ENCODE data around the gene TIMM44.
A peak's percentile ranks its signal among the peaks of the same experiment; 100 is the strongest.

TIMM44 gene

DNA sequence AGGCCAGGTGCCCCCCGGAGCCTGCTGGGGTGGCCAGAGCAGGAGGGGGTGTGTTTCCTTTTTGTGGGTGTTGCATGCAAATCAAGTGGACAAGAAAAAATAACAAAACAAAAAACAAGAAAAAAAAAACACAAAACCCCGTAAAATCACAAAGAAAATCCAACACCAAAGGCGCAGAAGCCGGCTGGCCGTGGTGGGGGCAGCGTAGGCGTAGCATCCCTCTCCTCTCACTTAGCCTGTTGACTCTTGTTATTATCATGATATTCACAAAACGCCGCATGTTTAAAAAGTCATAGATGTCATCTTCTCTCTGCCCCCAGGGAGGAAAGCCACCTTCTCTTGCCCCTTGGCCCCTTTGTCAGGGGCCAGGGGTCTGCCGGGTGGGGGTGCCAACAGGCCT is 29.8 kb downstream of the TIMM44 start:
- no peak for DNase-seq
- H3K36me3 ChIP-seq: peaks cover 41 to 51% (median 46%) of the 10 kb centered on the region in 3 donors
- no peaks in the 10 kb centered on the region for H3K9me3 ChIP-seq
- H3K4me3 ChIP-seq: no peak overlapping the region
- H3K4me1 ChIP-seq: peaks cover 0 to 31% (median 27%) of the 10 kb centered on the region in 4 donors
- no peak overlapping the region for H3K27ac ChIP-seq
- H3K27me3 ChIP-seq: peaks cover 0 to 63% of the 10 kb centered on the region in 2 donors
- TF ChIP-seq, protein P1, sequence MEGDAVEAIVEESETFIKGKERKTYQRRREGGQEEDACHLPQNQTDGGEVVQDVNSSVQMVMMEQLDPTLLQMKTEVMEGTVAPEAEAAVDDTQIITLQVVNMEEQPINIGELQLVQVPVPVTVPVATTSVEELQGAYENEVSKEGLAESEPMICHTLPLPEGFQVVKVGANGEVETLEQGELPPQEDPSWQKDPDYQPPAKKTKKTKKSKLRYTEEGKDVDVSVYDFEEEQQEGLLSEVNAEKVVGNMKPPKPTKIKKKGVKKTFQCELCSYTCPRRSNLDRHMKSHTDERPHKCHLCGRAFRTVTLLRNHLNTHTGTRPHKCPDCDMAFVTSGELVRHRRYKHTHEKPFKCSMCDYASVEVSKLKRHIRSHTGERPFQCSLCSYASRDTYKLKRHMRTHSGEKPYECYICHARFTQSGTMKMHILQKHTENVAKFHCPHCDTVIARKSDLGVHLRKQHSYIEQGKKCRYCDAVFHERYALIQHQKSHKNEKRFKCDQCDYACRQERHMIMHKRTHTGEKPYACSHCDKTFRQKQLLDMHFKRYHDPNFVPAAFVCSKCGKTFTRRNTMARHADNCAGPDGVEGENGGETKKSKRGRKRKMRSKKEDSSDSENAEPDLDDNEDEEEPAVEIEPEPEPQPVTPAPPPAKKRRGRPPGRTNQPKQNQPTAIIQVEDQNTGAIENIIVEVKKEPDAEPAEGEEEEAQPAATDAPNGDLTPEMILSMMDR (IDR thresholded peaks at IDR 0.05): no peak
- intact Hi-C loops (cut with DNase I; ENCODE audit: low total_unique reads): no loop called here

DNA sequence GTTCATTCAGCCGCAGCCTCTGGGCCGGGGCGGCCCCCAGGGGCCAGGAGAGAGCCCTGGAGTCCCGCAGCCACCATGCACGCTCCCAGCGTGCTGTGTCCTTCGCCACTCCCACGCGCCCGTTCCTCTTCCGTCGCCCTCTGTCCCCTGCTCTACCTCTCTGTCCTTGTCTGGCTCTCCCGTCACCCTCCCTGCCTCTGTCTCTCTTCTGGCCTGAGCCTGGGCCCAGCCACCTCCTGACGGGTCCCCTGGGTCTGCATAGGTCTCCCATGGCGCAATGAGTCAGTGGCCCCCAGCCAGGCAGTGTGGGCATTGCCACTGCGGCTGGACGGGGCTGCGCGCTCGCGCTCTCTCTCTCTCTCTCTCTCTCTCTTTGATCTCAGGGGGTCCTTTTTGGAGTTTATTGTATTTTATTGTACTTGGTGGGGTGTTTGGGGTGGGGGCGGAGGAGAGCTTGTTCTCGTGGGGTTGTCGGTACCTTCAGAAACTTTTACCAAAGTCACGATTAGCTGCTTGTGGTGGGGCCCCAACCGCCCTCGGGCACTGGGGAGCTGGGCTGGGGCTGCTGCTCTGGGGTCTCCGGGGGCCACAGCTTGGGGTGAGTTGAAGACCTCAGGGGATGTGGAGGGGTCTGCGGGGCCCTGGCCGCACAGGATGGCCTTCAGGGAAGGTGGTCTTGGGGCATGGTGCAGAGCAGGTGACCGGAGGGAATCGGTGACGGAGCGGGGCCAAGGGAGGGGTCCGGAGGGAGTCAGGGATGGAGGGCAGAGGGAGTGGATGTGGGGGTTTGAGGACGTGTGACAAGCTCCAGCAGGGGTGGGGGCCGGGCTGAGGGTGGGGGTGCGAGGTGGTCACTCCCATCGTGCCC is 30.5 kb downstream of the TIMM44 start:
- TF ChIP-seq, protein P1 (IDR thresholded peaks at IDR 0.05): no peak
- Histone ChIP-seq H3K36me3 (peaks cover 41 to 56% (median 47%) of the 10 kb centered on the region in 3 donors), H3K4me3 (no peak overlapping the region), H3K27me3 (peaks cover 0 to 56% of the 10 kb centered on the region in 2 donors), H3K27ac (no peak overlapping the region), H3K9me3 (no peaks in the 10 kb centered on the region), H3K4me1 (peaks cover 0 to 29% (median 24%) of the 10 kb centered on the region in 4 donors)
- no peak for DNase-seq
- intact Hi-C loops (cut with DNase I; ENCODE audit: low total_unique reads): no loop called here

DNA sequence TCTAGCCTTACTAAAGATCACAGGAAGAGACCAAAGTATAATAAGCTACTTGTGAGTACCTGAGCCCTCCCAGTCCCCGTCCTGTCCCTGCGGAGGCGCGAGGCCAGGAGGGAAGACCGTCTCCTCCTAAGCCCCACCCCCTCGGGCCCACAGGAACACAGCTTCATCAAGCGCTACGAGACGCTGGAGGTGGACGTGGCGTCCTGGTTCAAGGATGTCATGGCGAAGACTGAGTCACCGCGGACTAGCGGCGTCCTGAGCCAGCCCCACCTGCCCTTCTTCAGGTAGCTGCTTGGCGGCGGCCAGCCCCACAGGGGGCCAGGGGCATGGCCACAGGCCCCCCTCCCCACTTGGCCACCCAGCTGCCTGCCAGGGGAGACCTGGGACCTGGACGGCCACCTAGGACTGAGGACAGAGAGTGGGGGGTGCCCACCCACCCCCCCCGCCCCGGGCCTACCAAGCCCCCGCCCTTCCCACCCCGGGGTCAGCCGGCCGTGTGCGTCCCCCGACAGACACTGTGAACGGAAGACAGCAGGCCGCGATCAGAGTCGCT is 31.2 kb downstream of the TIMM44 start:
- H3K36me3 ChIP-seq: peaks cover 41 to 56% (median 53%) of the 10 kb centered on the region in 3 donors

DNA sequence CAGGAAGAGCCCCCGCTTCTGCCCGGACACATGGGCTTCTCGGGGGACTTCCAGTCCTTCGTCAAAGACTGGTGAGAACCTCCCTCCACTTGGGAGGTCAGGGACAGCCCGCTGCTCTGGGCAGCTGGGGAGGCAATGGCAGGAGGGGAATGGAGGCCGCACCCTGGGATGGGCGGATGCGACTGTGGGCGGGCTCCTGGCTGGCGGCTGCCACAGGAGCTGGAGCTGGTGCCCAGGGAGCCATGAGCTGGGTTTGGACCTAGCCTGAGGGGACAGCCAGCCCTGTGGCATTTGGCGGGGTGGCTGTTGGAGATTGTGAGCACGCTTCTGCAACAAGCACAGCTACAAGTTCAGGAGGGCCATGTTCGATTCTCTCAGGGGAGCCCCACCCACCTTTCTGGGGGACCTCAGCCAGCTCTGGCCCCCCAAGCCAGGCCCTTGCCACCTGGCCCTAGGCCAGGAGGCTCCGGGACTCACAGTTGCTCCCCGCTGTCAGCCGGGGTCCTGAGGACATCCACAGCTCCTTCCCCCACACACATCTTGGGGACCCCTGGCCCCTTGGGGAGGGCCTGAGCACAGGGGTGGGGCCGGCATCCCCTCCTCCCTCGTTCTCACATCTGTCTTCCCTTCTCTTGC is 31.8 kb downstream of the TIMM44 start:
- intact Hi-C loops (cut with DNase I; ENCODE audit: low total_unique reads): no loop called here
- Histone ChIP-seq H3K27me3 (peaks cover 0 to 43% of the 10 kb centered on the region in 2 donors), H3K4me3 (no peak overlapping the region), H3K27ac (no peak overlapping the region), H3K36me3 (peaks cover 41 to 57% (median 54%) of the 10 kb centered on the region in 3 donors), H3K9me3 (no peaks in the 10 kb centered on the region), H3K4me1 (peaks cover 0 to 23% (median 16%) of the 10 kb centered on the region in 4 donors)
- TF ChIP-seq, protein P1 (IDR thresholded peaks at IDR 0.05): no peak
- no peak for DNase-seq

More for the DNA sequence above, 31.2 kb downstream of the TIMM44 start:
- Histone ChIP-seq H3K4me3 (no peak overlapping the region), H3K4me1 (peaks cover 0 to 28% (median 21%) of the 10 kb centered on the region in 4 donors), H3K9me3 (no peaks in the 10 kb centered on the region), H3K27me3 (peaks cover 0 to 49% of the 10 kb centered on the region in 2 donors), H3K27ac (no peak overlapping the region)
- intact Hi-C loops (cut with DNase I; ENCODE audit: low total_unique reads): no loop called here
- TF ChIP-seq, protein P1 (IDR thresholded peaks at IDR 0.05): no peak
- DNase-seq: peak in 1 of 2 donors; percentile 16

DNA sequence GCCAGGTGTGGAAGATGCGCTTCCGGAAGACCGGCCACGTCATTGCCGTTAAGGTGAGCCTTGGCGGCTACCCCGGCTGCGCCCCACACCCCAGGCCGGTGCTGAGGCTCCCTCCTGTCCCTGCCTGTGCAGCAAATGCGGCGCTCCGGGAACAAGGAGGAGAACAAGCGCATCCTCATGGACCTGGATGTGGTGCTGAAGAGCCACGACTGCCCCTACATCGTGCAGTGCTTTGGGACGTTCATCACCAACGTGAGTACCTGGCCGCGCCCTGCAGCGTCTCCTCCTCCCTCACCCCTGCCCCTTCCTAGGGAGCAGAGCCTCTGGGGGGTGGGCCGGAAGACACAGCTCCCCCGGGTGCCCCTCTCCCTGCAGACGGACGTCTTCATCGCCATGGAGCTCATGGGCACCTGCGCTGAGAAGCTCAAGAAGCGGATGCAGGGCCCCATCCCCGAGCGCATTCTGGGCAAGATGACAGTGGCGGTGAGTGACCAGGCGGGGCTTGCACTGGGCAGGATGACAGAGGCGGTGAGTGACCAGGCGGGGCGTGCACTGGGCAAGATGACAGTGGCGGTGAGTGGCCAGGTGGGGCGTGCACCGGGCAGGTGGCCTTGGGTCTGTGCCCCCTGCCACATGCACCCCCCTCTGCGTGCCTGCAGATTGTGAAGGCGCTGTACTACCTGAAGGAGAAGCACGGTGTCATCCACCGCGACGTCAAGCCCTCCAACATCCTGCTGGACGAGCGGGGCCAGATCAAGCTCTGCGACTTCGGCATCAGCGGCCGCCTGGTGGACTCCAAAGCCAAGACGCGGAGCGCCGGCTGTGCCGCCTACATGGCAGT is 32.9 kb downstream of the TIMM44 start:
- intact Hi-C loops (cut with DNase I; ENCODE audit: low total_unique reads): no loop called here
- TF ChIP-seq, protein P1 (IDR thresholded peaks at IDR 0.05): no peak
- Histone ChIP-seq H3K36me3 (peaks cover 41 to 68% (median 62%) of the 10 kb centered on the region in 3 donors), H3K4me1 (peaks cover 0 to 23% (median 15%) of the 10 kb centered on the region in 4 donors), H3K4me3 (no peak overlapping the region), H3K27me3 (peaks cover 0 to 32% of the 10 kb centered on the region in 2 donors), H3K9me3 (no peaks in the 10 kb centered on the region), H3K27ac (no peak overlapping the region)
- DNase-seq: peak in 1 of 2 donors; percentile 57
